Activated CD8-positive, alpha-beta T cell treated with anti-CD3 and anti-CD28 coated beads for 36 hours (primary cell): Measurements from ENCODE around the gene CNOT3. TPM values are rescaled to one million over a fixed set of nuclear protein-coding genes. Genes with fewer than 3 reads are reported as not detected.

Source experiments
- ATAC-seq: fragments of 200-7000 bp; cut with Tn5 transposase; one replicate; pipeline ENCODE4 v1.10.0; 2021; ENCODE audit warnings: mild to moderate bottlenecking, moderate library complexity
- CTCF ChIA-PET: fragments of 350-600 bp; sonication (Branson Sonifier 250); formaldehyde crosslinking; loops from one replicate; lab custom pipeline; 2021; ENCODE audit warnings: antibody characterized with exemption; lab: Charles Lee
- POLR2A ChIA-PET: fragments of 350-600 bp; sonication (Branson Sonifier 250); formaldehyde crosslinking; loops from one replicate; lab custom pipeline; 2021; ENCODE audit warnings: antibody characterized with exemption; lab: Charles Lee
- DNase-seq: peaks from one replicate; pipeline ENCODE4 v3.0.0-alpha.2; 2020
- H3K27ac Mint-ChIP-seq: one replicate; pipeline ENCODE4 v1.8.0; 2021; ENCODE audit warnings: mild to moderate bottlenecking, mixed read lengths
- H3K27me3 Mint-ChIP-seq: one replicate; pipeline ENCODE4 v1.8.0; 2021; ENCODE audit warnings: mixed read lengths
- H3K36me3 Mint-ChIP-seq: one replicate; pipeline ENCODE4 v1.8.0; 2021; ENCODE audit warnings: low read depth, mixed read lengths
- H3K4me1 Mint-ChIP-seq: one replicate; pipeline ENCODE4 v1.8.0; 2021; ENCODE audit warnings: low read depth, mixed read lengths
- H3K4me3 Mint-ChIP-seq: one replicate; pipeline ENCODE4 v1.8.0; 2021; ENCODE audit warnings: mild to moderate bottlenecking, moderate library complexity, mixed read lengths
- H3K9me3 Mint-ChIP-seq: one replicate; pipeline ENCODE4 v1.8.0; 2021; ENCODE audit warnings: mixed read lengths
- CTCF ChIP-seq: fragments of 200-600 bp; IDR thresholded peaks from one replicate; pipeline ENCODE4 v1.8.0; 2022; ENCODE audit warnings: antibody characterized with exemption, mild to moderate bottlenecking
- intact Hi-C: fragments of 100-400 bp; cut with micrococcal nuclease; formaldehyde crosslinking; loops from one replicate; pipeline ENCODE4 v1.10.0; 2022
- total RNA-seq, 2 experiments: library from RNA; stranded (reverse); gene quantifications; one replicate each; pipeline ENCODE4 v1.2.3, GENCODE V29; 2021

Gene CNOT3
- total RNA-seq, 2 experiments from 2014 or later: 48.8 to 50.7 TPM

- Mint-ChIP-seq H3K4me1 (peaks cover 40% of the 10 kb centered on the region), H3K27ac (peak overlapping the region; percentile 70), H3K27me3 (no peaks in the 10 kb centered on the region), H3K4me3 (peak overlapping the region; percentile 87), H3K9me3 (no peaks in the 10 kb centered on the region), H3K36me3 (peaks cover 19% of the 10 kb centered on the region)
- intact Hi-C loops: loop anchor here (2.0 kb wide), 1 partner anchor 21 kb away; the partner anchor contains the start of genes PRPF31 and TFPT
- CTCF ChIA-PET: interaction anchor here (0.9 to 1.6 kb wide), 3 partner anchors 23 to 113 kb away, joined by 3 to 11 read pairs (median 4); partner anchors contain the start of gene LENG1
- POLR2A ChIA-PET: interaction anchor here (1.0 to 5.5 kb wide), 7 partner anchors 12 to 91 kb away, joined by 3 to 29 read pairs (median 4); partner anchors contain the start of genes MBOAT7, PRPF31, RPS9 and TFPT
- ATAC-seq: no peak
- TF ChIP-seq CTCF: no peak
- no peak for DNase-seq
These were observed 1.3 kb upstream of the CNOT3 start for GRCh38 chr19:54136086-54136863.

GRCh38 chr19:54136864-54137698 lies 481 bp upstream of the CNOT3 start:
- Mint-ChIP-seq H3K4me1 (peaks cover 45% of the 10 kb centered on the region), H3K27ac (peak overlapping the region; percentile 91), H3K4me3 (peak overlapping the region; percentile 87), H3K27me3 (no peaks in the 10 kb centered on the region), H3K9me3 (no peaks in the 10 kb centered on the region), H3K36me3 (peaks cover 14% of the 10 kb centered on the region)
- TF ChIP-seq CTCF: no peak
- DNase-seq (peak; percentile 100), ATAC-seq (peak; percentile 85)
- ChIA-PET CTCF (interaction anchor here (0.8 to 1.6 kb wide), 5 partner anchors 13 to 113 kb away, joined by 3 to 11 read pairs (median 3); partner anchors contain the start of gene LENG1), POLR2A (interaction anchor here (0.7 to 5.5 kb wide), 9 partner anchors 11 to 90 kb away, joined by 3 to 29 read pairs (median 4); partner anchors contain the start of genes MBOAT7, PRPF31, RPS9 and TFPT)
- intact Hi-C loops: loop anchor here (2.0 kb wide), 1 partner anchor 22 kb away; the partner anchor contains the start of genes PRPF31 and TFPT

GRCh38 chr19:54138489-54139256 lies 1.1 kb downstream of the CNOT3 start:
- DNase-seq (peak; percentile 60), ATAC-seq (no peak)
- no peaks in the 10 kb centered on the region for H3K9me3 Mint-ChIP-seq
- H3K4me3 Mint-ChIP-seq: peak overlapping the region; percentile 87
- no peaks in the 10 kb centered on the region for H3K27me3 Mint-ChIP-seq
- H3K36me3 Mint-ChIP-seq: peaks cover 18% of the 10 kb centered on the region
- ChIA-PET POLR2A (interaction anchor here (0.6 to 5.5 kb wide), 13 partner anchors 12 to 69 kb away, joined by 3 to 29 read pairs (median 4); partner anchors contain the start of genes LENG1, PRPF31, TFPT and TSEN34), CTCF (interaction anchor here (1.4 to 2.3 kb wide), 2 partner anchors 50 to 127 kb away, joined by 6 read pairs; partner anchors contain the start of gene MBOAT7)
- intact Hi-C loops: no loop called here
- peaks cover 49% of the 10 kb centered on the region for H3K4me1 Mint-ChIP-seq
- peak overlapping the region; percentile 92 for H3K27ac Mint-ChIP-seq
- no peak for TF ChIP-seq CTCF

- CTCF ChIA-PET: no interaction called here
- H3K27me3 Mint-ChIP-seq: no peaks in the 10 kb centered on the region
- no peak for ATAC-seq
- TF ChIP-seq CTCF: no peak
- intact Hi-C loops: no loop called here
- H3K9me3 Mint-ChIP-seq: no peaks in the 10 kb centered on the region
- no peak overlapping the region for H3K27ac Mint-ChIP-seq
- H3K4me3 Mint-ChIP-seq: no peak overlapping the region
- POLR2A ChIA-PET: interaction anchor here (1.2 to 5.5 kb wide), 2 partner anchors 11 to 26 kb away, joined by 3 to 29 read pairs; partner anchors contain the start of genes PRPF31 and TFPT
- H3K4me1 Mint-ChIP-seq: peaks cover 36% of the 10 kb centered on the region
- H3K36me3 Mint-ChIP-seq: peaks cover 33% of the 10 kb centered on the region
- no peak for DNase-seq
These were observed 3.8 kb downstream of the CNOT3 start for GRCh38 chr19:54141356-54141755.
